Measurements from ENCODE around the gene PGC.

GRCh38 chr6:41736800-41737555, 10.2 kb downstream of the PGC start:
- no peak for TF ChIP-seq GATA2 (IDR thresholded peaks at IDR 0.05; ENCODE audit: low read depth, low read length)
- TF ChIP-seq GATA3 (IDR thresholded peaks at IDR 0.05; ENCODE audit: low read depth, low read length): no peak

Measured in SH-SY5Y (cell line).